SK-MEL-5 (cell line): Measurements from ENCODE around the gene ANKH. TPM values are rescaled to one million over a fixed set of nuclear protein-coding genes. Genes with fewer than 3 reads are reported as not detected.
"Not testable (repeated sequence)": the region's sequence is repeated elsewhere in the genome, so short reads cannot be mapped to it uniquely, and the experiment has no call there.

ENCODE experiments used
- DNase-seq: peaks from one replicate; pipeline ENCODE4 v3.0.0-alpha.2; 2016; ENCODE audit warnings: low read depth, low spot score
- in situ Hi-C: cut with HindIII; loops from 2 replicates; pipeline ENCODE4 v1.10.0; 2016; ENCODE audit warnings: low sequenced_read_pairs, high pct_unique_total_duplicates, low pct_unique_long_range_greater_than_20kb
- total RNA-seq: library from RNA; depleted of rRNA; stranded (reverse); fragments of >200 nt; shearing (Covaris generic); gene quantifications from 2 replicates; pipeline ENCODE4 v1.2.3, GENCODE V29; 2014

ANKH gene
- total RNA-seq, 1 experiment from 2014 or later: 35.0 TPM

GRCh38 chr5:14842117-14842516, 29.5 kb downstream of the ANKH start:
- in situ Hi-C loops: no loop called here
- no peak for DNase-seq

DNA sequence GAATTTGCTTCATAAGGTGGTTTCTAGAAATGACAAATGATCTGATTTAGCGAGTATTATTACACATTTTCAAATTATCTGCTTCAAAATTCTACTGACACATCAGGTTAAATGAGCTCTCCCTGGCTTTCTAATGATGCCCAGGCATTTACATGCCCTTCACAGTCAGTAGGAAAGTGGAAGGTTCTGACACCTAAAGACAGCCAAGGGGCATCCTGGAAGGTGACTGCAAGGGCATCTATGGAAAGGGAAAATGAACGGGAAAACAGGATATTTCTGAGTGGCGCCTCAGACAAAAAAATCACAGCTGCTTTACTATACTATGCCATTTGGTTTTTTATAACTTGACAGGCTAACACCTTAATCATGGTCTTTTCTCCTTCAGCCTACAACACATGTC, 31.0 kb downstream of the ANKH start:
- no peak for DNase-seq
- in situ Hi-C loops: no loop called here

- DNase-seq: no peak
- in situ Hi-C loops: no loop called here
Observed at GRCh38 chr5:14838396-14839319, 32.9 kb downstream of the ANKH start.

DNA sequence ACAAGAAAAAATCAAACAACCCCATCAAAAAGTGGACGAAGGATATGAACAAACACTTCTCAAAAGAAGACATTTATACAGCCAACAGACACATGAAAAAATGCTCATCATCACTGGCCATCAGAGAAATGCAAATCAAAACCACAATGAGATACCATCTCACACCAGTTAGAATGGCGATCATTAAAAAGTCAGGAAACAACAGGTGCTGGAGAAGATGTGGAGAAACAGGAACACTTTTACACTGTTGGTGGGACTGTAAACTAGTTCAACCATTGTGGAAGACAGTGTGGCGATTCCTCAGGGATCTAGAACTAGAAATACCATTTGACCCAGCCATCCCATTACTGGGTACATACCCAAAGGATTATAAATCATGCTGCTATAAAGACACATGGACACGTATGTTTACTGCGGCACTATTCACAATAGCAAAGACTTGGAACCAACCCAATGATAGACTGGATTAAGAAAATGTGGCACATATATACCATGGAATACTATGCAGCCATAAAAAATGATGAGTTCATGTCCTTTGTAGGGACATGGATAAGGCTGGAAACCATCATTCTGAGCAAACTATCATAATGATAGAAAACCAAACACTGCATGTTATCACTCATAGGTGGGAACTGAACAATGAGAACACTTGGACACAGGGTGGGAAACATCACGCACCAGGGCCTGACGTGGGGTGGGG, 34.0 kb downstream of the ANKH start:
- DNase-seq, in situ Hi-C loops: not testable (repeated sequence)

DNA sequence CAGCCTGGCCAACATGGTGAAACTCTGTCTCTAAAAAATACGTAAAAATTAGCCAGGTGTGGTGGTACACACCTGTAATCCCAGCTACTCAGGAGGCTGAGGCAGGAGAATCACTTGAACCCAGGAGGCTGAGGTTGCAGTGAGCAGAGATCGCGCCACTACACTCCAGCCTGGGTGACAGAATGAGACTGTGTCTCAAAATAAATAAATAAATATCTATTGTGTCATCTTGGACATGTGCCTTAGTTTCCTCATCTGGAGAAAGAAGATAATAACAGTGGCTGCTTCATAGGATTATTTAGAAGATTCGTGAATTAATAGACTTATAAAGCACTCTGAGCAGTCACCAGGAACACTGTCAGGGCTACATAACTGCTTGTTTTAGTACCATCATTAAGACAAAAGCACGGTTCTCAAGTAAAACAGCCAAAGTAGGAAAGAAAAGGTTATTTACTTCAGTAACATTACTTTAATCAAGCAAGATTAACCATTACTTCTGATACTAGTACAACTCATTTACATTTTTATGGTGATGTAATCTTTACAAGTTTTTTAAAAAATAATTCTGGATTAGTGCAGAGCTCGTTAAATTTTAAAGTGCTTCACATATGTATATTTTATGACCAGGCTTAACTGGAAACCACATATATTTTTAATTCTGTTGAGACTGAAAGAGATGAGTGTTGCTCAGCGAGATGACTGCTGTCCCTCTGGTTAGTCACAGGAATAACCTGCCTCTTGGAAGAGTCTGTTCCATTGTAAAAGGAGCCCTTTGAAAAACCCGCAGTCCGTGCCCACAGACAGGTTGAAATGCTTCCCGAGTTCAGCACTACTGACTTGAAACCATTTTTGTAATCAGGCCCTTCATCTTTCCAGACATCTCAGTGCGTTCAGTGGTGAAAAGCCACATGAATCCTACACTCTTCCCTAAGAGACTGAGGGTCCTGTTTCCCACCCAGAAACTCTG, 36.7 kb downstream of the ANKH start:
- DNase-seq: no peak

DNA sequence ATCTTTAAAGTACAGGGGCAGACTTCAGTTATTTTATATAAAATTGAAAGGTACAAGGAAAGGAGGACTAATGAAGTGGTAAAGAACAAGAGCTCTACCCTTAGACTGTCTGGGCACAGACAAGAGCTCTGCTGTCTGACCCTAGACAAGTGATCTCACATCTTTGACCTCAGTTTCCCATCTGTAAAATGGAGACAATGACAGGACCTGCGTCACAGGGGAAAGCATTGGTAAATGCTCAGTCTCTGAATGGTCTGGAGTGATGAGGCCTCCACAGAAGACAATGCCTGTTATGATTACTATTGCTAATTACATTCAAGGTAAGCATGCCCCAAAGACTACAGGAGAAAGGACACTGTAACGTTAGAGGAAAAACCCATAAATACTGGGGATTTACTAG, 37.5 kb downstream of the ANKH start:
- no peak for DNase-seq
- in situ Hi-C loops: no loop called here

More for the DNA sequence above, 36.7 kb downstream of the ANKH start:
- in situ Hi-C loops: no loop called here

GRCh38 chr5:14831006-14831338, 40.6 kb downstream of the ANKH start:
- in situ Hi-C loops: no loop called here

GRCh38 chr5:14830210-14831005, 41.2 kb downstream of the ANKH start:
- DNase-seq: no peak
- in situ Hi-C loops: no loop called here

More at GRCh38 chr5:14831006-14831338, 40.6 kb downstream of the ANKH start:
- no peak for DNase-seq

DNA sequence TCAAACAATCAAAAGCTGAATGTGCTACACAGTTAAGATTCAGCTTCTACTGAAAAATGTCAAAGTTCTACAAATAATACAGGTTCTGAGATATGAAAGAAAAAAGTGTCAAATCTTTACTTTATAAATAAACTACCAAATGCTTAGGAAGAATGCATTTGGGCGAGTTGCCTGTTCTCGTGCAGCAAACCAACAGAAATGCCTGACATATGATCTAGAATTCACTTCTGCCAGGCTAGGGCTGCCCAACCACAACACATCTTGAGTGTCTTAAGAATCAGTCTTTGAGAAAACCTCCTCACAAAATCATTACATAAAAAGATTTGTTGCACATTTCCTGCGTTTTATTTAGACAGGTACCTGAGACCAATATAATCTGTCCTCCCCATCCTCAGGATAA, 42.2 kb downstream of the ANKH start:
- in situ Hi-C loops: no loop called here
- DNase-seq: no peak

- DNase-seq: no peak
- in situ Hi-C loops: no loop called here
Observed at GRCh38 chr5:14826714-14827113, 44.9 kb downstream of the ANKH start.

- in situ Hi-C loops: no loop called here
- no peak for DNase-seq
Observed at GRCh38 chr5:14825977-14826376, 45.6 kb downstream of the ANKH start.

DNA sequence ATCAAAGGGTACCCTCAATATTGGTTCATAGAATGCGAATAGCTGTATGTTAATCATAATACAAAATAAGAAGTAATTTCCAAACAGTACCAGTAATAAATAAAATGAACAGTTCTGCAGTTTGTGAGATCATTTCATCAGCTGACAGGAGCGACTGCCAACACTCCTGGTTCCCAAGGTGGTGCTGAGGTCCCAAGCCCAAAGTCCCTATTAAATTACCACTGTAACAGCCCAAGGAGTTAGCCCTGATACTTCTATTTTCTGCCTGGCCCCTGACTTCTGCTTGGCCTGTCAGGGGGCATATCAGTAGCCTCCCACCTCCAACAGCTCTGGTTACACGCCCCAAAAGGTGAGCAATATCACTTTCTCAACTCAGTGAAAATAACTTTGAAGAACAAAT, 47.1 kb downstream of the ANKH start:
- in situ Hi-C loops: no loop called here
- DNase-seq: no peak

- in situ Hi-C loops: no loop called here
- DNase-seq: no peak
Observed at GRCh38 chr5:14821100-14821845, 50.3 kb downstream of the ANKH start.

GRCh38 chr5:14818931-14819790, 52.4 kb downstream of the ANKH start:
- in situ Hi-C loops: no loop called here
- DNase-seq: no peak

GRCh38 chr5:14817762-14818136, 53.8 kb downstream of the ANKH start:
- in situ Hi-C loops, DNase-seq: not testable (repeated sequence)
